Tibial nerve (tissue), 4 donors: ENCODE data around the gene PLA2R1. TPM values are rescaled to one million over a fixed set of nuclear protein-coding genes. Genes with fewer than 3 reads are reported as not detected.

Source experiments
- DNase-seq, 2 donors: peaks; one replicate each; pipeline ENCODE4 v3.0.0-alpha.2; 2019; ENCODE audit warnings: low spot score in 2 of 2
- H3K27ac ChIP-seq, 4 donors: fragments of 200-600 bp; sonication (generic) in 3 of 4; one replicate each; pipeline ENCODE4 v1.5.1; 2017 to 2019; ENCODE audit warnings: mild to moderate bottlenecking in 1 of 4
- H3K27me3 ChIP-seq, 2 donors: fragments of 200-600 bp; sonication (generic) in 1 of 2; one replicate each; pipeline versions ENCODE4 v1.5.1 to v1.6.0; 2017 to 2019
- H3K36me3 ChIP-seq, 3 donors: fragments of 200-600 bp; sonication (generic); one replicate each; pipeline ENCODE4 v1.5.1; 2018 to 2019
- H3K4me1 ChIP-seq, 4 donors: fragments of 200-600 bp; sonication (generic) in 3 of 4; one replicate each; pipeline ENCODE4 v1.5.1; 2017 to 2019
- H3K4me3 ChIP-seq, 4 donors: fragments of 200-600 bp; sonication (generic) in 3 of 4; one replicate each; pipeline ENCODE4 v1.5.1; 2017 to 2019; ENCODE audit warnings: mild to moderate bottlenecking in 1 of 4, moderate library complexity in 1 of 4
- H3K9me3 ChIP-seq, 4 donors: fragments of 200-600 bp; sonication (generic) in 3 of 4; one replicate each; pipeline ENCODE4 v1.5.1; 2017 to 2019
- EP300 ChIP-seq, 2 donors: sonication (generic); formaldehyde crosslinking; IDR thresholded peaks; one replicate each; pipeline ENCODE4 v1.6.1; 2017; ENCODE audit warnings: antibody characterized with exemption in 2 of 2, mild to moderate bottlenecking in 1 of 2
- POLR2A ChIP-seq, 2 donors: fragments of 450-650 bp; IDR thresholded peaks; one replicate each; pipeline ENCODE4 v1.6.1; 2017; ENCODE audit warnings: antibody characterized with exemption in 2 of 2, mild to moderate bottlenecking in 2 of 2, moderate library complexity in 2 of 2
- WGBS, 2 donors: methylation state at CpG; one replicate each; pipeline ENCODE4 v1.1.5; 2018; 5-methylcytosine and 5-hydroxymethylcytosine counted together
- total RNA-seq, 4 donors: library from RNA; depleted of rRNA; stranded (reverse); fragments of >200 nt; gene quantifications; one replicate each; pipeline ENCODE4 v1.1.0, GENCODE V29; 2016
- TF ChIP-seq, protein P1 (sequence below), 5 experiments: fragments of 200-600 bp in 3 of 5; fragments of 450-650 bp in 2 of 5; sonication (generic) in 3 of 5; IDR thresholded peaks; one replicate each; pipeline ENCODE4 v1.5.1; 2016 to 2019; ENCODE audit warnings: antibody characterized with exemption in 5 of 5, mild to moderate bottlenecking in 3 of 5, moderate library complexity in 2 of 5

The PLA2R1 gene
- total RNA-seq, 4 donors from 2014 or later, result 11.1 to 22.7 (median 18.6) TPM

DNA sequence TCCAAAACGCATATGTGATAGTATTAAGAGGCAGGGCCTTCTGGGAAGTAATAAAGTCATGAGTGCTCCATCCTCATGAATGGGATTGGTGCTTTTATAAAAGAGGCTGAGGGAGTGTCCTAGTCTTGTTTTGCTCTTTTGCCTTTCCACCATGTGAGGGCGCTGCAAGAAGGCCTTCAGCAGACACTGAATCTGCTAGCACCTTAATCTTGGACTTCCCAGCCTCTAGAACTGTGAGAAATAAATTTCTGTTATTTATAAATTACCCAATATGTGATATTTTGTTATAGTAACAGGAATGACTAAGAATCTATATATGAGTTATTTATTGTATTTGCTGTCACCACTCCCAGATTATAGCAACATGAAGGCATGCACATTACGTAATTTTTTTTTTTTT, 63.5 kb downstream of the PLA2R1 start:
- H3K27me3 ChIP-seq, result no peaks in the 10 kb centered on the region
- DNase-seq, result no peak
- H3K4me3 ChIP-seq, result no peak overlapping the region
- 88 to 93% methylated on average over 3 of the region's 3 CpGs for WGBS, 2 donors
- TF ChIP-seq POLR2A (IDR thresholded peaks at IDR 0.05), result no peak
- no peak for TF ChIP-seq EP300 (IDR thresholded peaks at IDR 0.05)
- TF ChIP-seq, protein P1, sequence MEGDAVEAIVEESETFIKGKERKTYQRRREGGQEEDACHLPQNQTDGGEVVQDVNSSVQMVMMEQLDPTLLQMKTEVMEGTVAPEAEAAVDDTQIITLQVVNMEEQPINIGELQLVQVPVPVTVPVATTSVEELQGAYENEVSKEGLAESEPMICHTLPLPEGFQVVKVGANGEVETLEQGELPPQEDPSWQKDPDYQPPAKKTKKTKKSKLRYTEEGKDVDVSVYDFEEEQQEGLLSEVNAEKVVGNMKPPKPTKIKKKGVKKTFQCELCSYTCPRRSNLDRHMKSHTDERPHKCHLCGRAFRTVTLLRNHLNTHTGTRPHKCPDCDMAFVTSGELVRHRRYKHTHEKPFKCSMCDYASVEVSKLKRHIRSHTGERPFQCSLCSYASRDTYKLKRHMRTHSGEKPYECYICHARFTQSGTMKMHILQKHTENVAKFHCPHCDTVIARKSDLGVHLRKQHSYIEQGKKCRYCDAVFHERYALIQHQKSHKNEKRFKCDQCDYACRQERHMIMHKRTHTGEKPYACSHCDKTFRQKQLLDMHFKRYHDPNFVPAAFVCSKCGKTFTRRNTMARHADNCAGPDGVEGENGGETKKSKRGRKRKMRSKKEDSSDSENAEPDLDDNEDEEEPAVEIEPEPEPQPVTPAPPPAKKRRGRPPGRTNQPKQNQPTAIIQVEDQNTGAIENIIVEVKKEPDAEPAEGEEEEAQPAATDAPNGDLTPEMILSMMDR (IDR thresholded peaks at IDR 0.05), result no peak
- H3K4me1 ChIP-seq, result no peaks in the 10 kb centered on the region
- H3K9me3 ChIP-seq, result no peaks in the 10 kb centered on the region
- H3K36me3 ChIP-seq, result no peaks in the 10 kb centered on the region
- H3K27ac ChIP-seq, result no peak overlapping the region

DNA sequence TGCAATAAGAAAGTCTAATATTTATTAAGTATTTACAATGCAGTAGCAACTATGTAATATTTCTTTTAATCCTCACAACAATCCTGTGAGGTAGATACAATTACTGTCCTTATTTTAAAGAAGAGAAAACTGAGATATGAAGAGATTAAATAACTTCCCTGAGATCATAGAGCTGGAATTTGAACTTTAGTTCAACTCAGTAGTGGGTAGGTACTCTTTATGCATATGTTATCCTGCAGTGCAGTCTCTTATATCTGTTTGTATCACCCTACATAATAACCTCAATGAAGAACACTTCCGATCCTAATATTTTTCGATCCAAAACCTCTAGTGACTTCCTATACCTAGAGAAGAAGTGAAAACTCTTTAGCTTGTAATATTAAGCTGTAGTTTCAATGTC, 64.2 kb downstream of the PLA2R1 start:
- no peak for DNase-seq
- Histone ChIP-seq H3K27me3 (no peaks in the 10 kb centered on the region), H3K36me3 (no peaks in the 10 kb centered on the region), H3K4me3 (no peak overlapping the region), H3K4me1 (no peaks in the 10 kb centered on the region), H3K9me3 (no peaks in the 10 kb centered on the region), H3K27ac (no peak overlapping the region)
- TF ChIP-seq, protein P1 (IDR thresholded peaks at IDR 0.05), result no peak
- TF ChIP-seq EP300 (IDR thresholded peaks at IDR 0.05), result no peak
- no peak for TF ChIP-seq POLR2A (IDR thresholded peaks at IDR 0.05)
- WGBS, 2 donors, result 87 to 93% methylated on average over 2 of the region's 2 CpGs

DNA sequence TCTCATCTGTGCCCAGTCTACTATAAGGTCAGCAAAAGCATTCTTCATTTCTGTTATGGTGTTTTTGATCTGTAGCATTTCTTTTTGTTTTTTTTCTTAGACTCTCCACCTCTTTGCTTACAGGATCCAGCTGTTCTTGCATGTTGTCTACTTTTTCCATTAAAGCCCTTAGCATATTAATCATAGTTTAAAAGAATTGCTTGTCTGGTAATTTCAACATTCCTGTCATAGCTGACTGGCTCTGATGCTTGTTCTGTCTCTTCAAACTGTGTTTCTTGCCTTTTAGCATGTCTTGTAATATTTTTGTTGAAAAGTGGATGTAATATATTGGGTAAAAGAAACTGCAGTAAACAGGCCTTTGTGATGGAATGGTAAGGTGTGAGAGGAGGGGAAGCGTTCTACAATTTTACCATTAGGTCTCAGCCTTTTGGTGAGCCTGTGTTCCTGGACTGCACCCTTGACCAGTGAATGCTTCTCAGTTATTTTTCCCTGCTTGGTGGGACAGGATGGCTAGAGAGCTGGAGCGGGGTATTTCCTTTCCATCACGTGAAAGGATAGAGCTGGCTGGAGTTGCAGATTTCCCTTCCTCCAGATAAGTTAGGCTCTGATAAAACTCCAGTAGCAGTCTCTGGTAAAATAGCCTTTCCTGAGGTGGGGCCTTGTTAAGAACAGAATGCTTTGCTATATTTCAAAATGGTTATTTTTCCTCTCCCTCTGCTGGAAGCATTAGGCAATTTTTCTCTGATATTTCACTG, 65.4 kb downstream of the PLA2R1 start:
- H3K9me3 ChIP-seq, result no peaks in the 10 kb centered on the region
- DNase-seq, result no peak
- no peaks in the 10 kb centered on the region for H3K36me3 ChIP-seq
- 52 to 60% methylated on average over 3 of the region's 3 CpGs for WGBS, 2 donors
- no peak overlapping the region for H3K27ac ChIP-seq
- no peaks in the 10 kb centered on the region for H3K27me3 ChIP-seq
- no peak overlapping the region for H3K4me3 ChIP-seq
- H3K4me1 ChIP-seq, result no peaks in the 10 kb centered on the region
- no peak for TF ChIP-seq POLR2A (IDR thresholded peaks at IDR 0.05)
- TF ChIP-seq, protein P1 (IDR thresholded peaks at IDR 0.05), result no peak
- TF ChIP-seq EP300 (IDR thresholded peaks at IDR 0.05), result no peak

DNA sequence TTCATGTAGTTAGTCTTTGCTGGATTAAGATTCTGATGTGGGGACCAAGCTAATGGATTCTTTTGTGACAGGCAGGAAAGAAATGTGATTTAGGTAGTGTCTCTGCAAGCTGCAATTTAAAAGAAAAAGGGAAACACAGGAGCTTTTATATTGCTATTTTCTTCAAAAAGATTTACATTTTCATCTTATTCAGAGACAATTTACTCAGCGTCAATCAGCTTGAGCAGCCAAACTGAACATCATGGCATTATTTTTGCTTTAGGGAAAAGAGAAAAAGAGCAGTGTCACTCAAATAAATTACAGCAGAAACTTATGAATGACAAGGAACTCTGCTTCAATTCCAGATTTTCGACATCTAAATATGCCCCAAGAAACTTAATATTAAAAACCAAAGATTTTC, 67.4 kb downstream of the PLA2R1 start:
- Histone ChIP-seq H3K4me3 (no peak overlapping the region), H3K27me3 (no peaks in the 10 kb centered on the region), H3K4me1 (no peaks in the 10 kb centered on the region), H3K27ac (no peak overlapping the region), H3K9me3 (no peaks in the 10 kb centered on the region), H3K36me3 (no peaks in the 10 kb centered on the region)
- WGBS, 2 donors, result 84 to 87% methylated on average over 2 of the region's 2 CpGs
- no peak for TF ChIP-seq POLR2A (IDR thresholded peaks at IDR 0.05)
- no peak for DNase-seq

DNA sequence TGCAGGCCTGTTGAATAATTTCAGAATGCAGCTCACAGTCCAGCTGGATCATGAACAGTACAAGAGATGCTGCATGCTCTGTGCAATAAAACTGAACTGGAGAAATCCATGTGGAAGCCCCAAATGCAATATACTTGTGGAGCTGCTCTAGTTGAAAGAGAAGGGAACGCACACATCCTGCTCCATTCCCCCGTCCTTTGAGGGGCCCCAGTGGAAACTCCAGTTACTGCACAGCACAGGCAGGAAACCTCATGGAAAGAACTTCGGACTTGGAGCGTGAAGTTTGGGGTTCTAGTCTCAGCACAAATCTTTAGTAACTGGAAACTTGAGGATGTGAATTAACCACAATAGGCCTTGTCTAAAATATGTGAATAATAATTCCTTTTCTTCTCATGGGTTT, 73.2 kb downstream of the PLA2R1 start:
- H3K4me1 ChIP-seq, result peaks cover 0 to under 1% (median 0%) of the 10 kb centered on the region in 4 donors
- peaks cover 0 to 7% (median 0%) of the 10 kb centered on the region in 4 donors for H3K9me3 ChIP-seq
- no peak overlapping the region for H3K27ac ChIP-seq
- H3K4me3 ChIP-seq, result no peak overlapping the region
- no peak for DNase-seq
- peaks cover 0 to 18% (median 0%) of the 10 kb centered on the region in 3 donors for H3K36me3 ChIP-seq
- 81 to 87% methylated on average over 4 of the region's 4 CpGs for WGBS, 2 donors
- no peaks in the 10 kb centered on the region for H3K27me3 ChIP-seq
- TF ChIP-seq EP300 (IDR thresholded peaks at IDR 0.05), result no peak
- TF ChIP-seq POLR2A (IDR thresholded peaks at IDR 0.05), result no peak
- TF ChIP-seq, protein P1 (IDR thresholded peaks at IDR 0.05), result no peak
